ENCODE results near the gene DHODH. TPM values are rescaled to one million over a fixed set of nuclear protein-coding genes. Genes with fewer than 3 reads are reported as not detected.
A peak's percentile ranks its signal among the peaks of the same experiment; 100 is the strongest.

The DHODH gene
- total and polyA plus RNA-seq, 2 of the 4 experiments (the other 2 are of a cell fraction): 3.2 to 4.1 TPM

- H2AFZ ChIP-seq (replicated peaks; ENCODE audit: low read length, poor library complexity): no peak overlapping the region
- ATAC-seq (ENCODE audit: low read depth): peak; percentile 27; the same call in 1 of the 2 replicates
- H4K5ac ChIP-seq (ENCODE audit: low read depth, low read length): no peak overlapping the region
- no peak overlapping the region for H4K91ac ChIP-seq (ENCODE audit: insufficient read depth, low read depth, low read length)
- no peak overlapping the region for H3K27ac ChIP-seq (ENCODE audit: insufficient read depth, low read length)
- intact Hi-C loops (cut with micrococcal nuclease): no loop called here
- ChIA-PET CTCF (no interaction called here), POLR2A (ENCODE audit: unreplicated experiment) (no interaction called here)
- H4K8ac ChIP-seq (ENCODE audit: low read depth in 2 of 2, low read length in 2 of 2): no peak overlapping the region
- no peak overlapping the region for H3K14ac ChIP-seq (replicated peaks; ENCODE audit: low read depth, low read length)
- H3K4ac ChIP-seq (ENCODE audit: low read depth, low read length): no peak overlapping the region
- no peak overlapping the region for H3K4me3 ChIP-seq (ENCODE audit: insufficient read depth, low read depth, low read length)
- no peak overlapping the region for H2BK120ac ChIP-seq (ENCODE audit: low read depth, low read length)
- H2AK9ac ChIP-seq (replicated peaks; ENCODE audit: low read depth, low read length, poor library complexity): no peak overlapping the region
- peaks cover 5% of the 10 kb centered on the region for H3K36me3 ChIP-seq (ENCODE audit: control insufficient read depth, insufficient read depth, low read length)
- no peak overlapping the region for H3K9ac ChIP-seq (ENCODE audit: low read depth, low read length)
- no peak overlapping the region for H2AK5ac ChIP-seq (ENCODE audit: low read depth, low read length)
- no peaks in the 10 kb centered on the region for H3K4me1 ChIP-seq (ENCODE audit: control insufficient read depth, insufficient read depth, low read length)
- H2BK20ac ChIP-seq (ENCODE audit: low read depth, low read length): no peak overlapping the region
- no peaks in the 10 kb centered on the region for H3K9me1 ChIP-seq (ENCODE audit: insufficient read depth, low read length)
- no peak overlapping the region for H3K4me2 ChIP-seq (ENCODE audit: low read depth, low read length)
- H3K79me1 ChIP-seq (ENCODE audit: low read depth in 1 of 2, low read length in 2 of 2): peaks cover 5% of the 10 kb centered on the region in 2 experiments; a peak in 3 of 4 replicates
- H2BK15ac ChIP-seq (ENCODE audit: low read depth, low read length): no peak overlapping the region
- dilution Hi-C loops (cut with HindIII; ENCODE audit: low sequenced_read_pairs, unreplicated experiment): no loop called here
- TF ChIP-seq MXI1 (IDR thresholded peaks at IDR 0.05; ENCODE audit: borderline replicate concordance, low read depth, low read length) (no peak), CTCF (conservative IDR thresholded peaks at IDR 0.05; ENCODE audit: low read depth, low read length) (no peak), USF2 (IDR thresholded peaks at IDR 0.05; ENCODE audit: low read depth, low read length) (no peak), NFE2L2 (IDR thresholded peaks at IDR 0.05; ENCODE audit: low read depth, low read length) (no peak), BHLHE40 (IDR thresholded peaks at IDR 0.05; ENCODE audit: low read depth, low read length) (no peak), CHD1 (IDR thresholded peaks at IDR 0.05; ENCODE audit: low read depth, low read length) (no peak), MAFK (IDR thresholded peaks at IDR 0.05; ENCODE audit: low read depth, low read length) (no peak)
- no peak overlapping the region for H2BK5ac ChIP-seq (ENCODE audit: low read depth, low read length, poor library complexity, severe bottlenecking)
- in situ Hi-C loops (cut with MboI; ENCODE audit: low sequenced_read_pairs): no loop called here
- H3K18ac ChIP-seq (ENCODE audit: low read depth, low read length): no peak overlapping the region
- H3K23ac ChIP-seq (ENCODE audit: low read depth, low read length): no peak overlapping the region
- H3K27me3 ChIP-seq (ENCODE audit: control insufficient read depth, insufficient read depth, low read length): no peaks in the 10 kb centered on the region
- no peaks in the 10 kb centered on the region for H4K20me1 ChIP-seq (ENCODE audit: insufficient read depth, low read length)
- H3K9me3 ChIP-seq (ENCODE audit: control insufficient read depth, insufficient read depth, low read length): no peaks in the 10 kb centered on the region
- WGBS, 2 experiments (ENCODE audit: extremely low coverage in 2 of 2, insufficient read length in 1 of 2): 71% methylated on average over 3 of the region's 15 CpGs; no CpG with 5 or more reads in 1 of the 2 experiments
- H3K56ac ChIP-seq (ENCODE audit: extremely low read depth, insufficient read depth, low read length): no peak overlapping the region
- no TSS peak for BruUV-seq (replicated peaks)
- no peak for DNase-seq
These were observed 5.5 kb downstream of the DHODH start for GRCh38 chr16:72013888-72014581.
